Upper lobe of left lung (tissue), 4 donors: ENCODE data around the gene SGIP1.

ENCODE experiments used
- CTCF ChIP-seq, 6 experiments: fragments of 450-650 bp in 4 of 6; fragments of 200-600 bp in 2 of 6; sonication (generic) in 2 of 6; IDR thresholded peaks; one replicate each; pipeline ENCODE4 v1.5.1; 2016 to 2019; ENCODE audit warnings: antibody characterized with exemption in 6 of 6
- POLR2A ChIP-seq, 4 donors: fragments of 450-650 bp; IDR thresholded peaks; one replicate each; pipeline ENCODE4 v1.5.1; 2016 to 2017; ENCODE audit warnings: antibody characterized with exemption in 4 of 4, mild to moderate bottlenecking in 2 of 4
- POLR2AphosphoS5 ChIP-seq, 2 donors: sonication (generic); formaldehyde crosslinking; IDR thresholded peaks; one replicate each; pipeline ENCODE4 v1.5.1; 2017; ENCODE audit warnings: antibody characterized with exemption in 2 of 2

- TF ChIP-seq POLR2A (IDR thresholded peaks at IDR 0.05) (no peak), POLR2AphosphoS5 (IDR thresholded peaks at IDR 0.05) (no peak), CTCF (IDR thresholded peaks at IDR 0.05) (no peak)
These were observed 218.9 kb downstream of the SGIP1 start for GRCh38 chr1:66752671-66753371.
